GM23248 (cell line): ENCODE results near the gene CLCN3. TPM values are rescaled to one million over a fixed set of nuclear protein-coding genes. Genes with fewer than 3 reads are reported as not detected.

ENCODE experiments used
- DNase-seq: peaks from one replicate; pipeline ENCODE4 v3.0.0-alpha.2; 2015
- H2AFZ ChIP-seq: fragments of 200-600 bp; sonication (generic); 2 replicates; pipeline ENCODE4 v1.6.1; 2016; ENCODE audit warnings: antibody characterized with exemption
- H3F3A ChIP-seq: fragments of 200-600 bp; sonication (generic); 2 replicates; pipeline ENCODE4 v1.6.1; 2016; ENCODE audit warnings: mild to moderate bottlenecking, antibody characterized with exemption, mixed run types; ENCODE audit not compliant: insufficient read depth
- H3K27ac ChIP-seq: fragments of 200-600 bp; sonication (generic); 2 replicates; pipeline ENCODE4 v1.5.1; 2016; ENCODE audit warnings: mild to moderate bottlenecking
- H3K27me3 ChIP-seq: fragments of 200-600 bp; sonication (generic); replicated peaks from 2 replicates; pipeline ENCODE4 v1.6.1; 2016; ENCODE audit warnings: mild to moderate bottlenecking; ENCODE audit not compliant: insufficient read depth
- H3K36me3 ChIP-seq: fragments of 200-600 bp; sonication (generic); 2 replicates; pipeline ENCODE4 v1.6.1; 2016; ENCODE audit warnings: low read depth, mild to moderate bottlenecking
- H3K4me1 ChIP-seq: fragments of 200-600 bp; sonication (generic); 2 replicates; pipeline ENCODE4 v1.6.1; 2016; ENCODE audit warnings: mild to moderate bottlenecking; ENCODE audit not compliant: insufficient read depth
- H3K4me2 ChIP-seq: fragments of 200-600 bp; sonication (generic); one replicate; pipeline ENCODE4 v1.6.1; 2016; ENCODE audit warnings: mild to moderate bottlenecking; ENCODE audit not compliant: unreplicated experiment
- H3K4me3 ChIP-seq: fragments of 200-600 bp; sonication (generic); 2 replicates; pipeline ENCODE4 v1.5.1; 2016; ENCODE audit warnings: mild to moderate bottlenecking
- H3K79me2 ChIP-seq: fragments of 200-600 bp; sonication (generic); 2 replicates; pipeline ENCODE4 v1.6.1; 2016; ENCODE audit warnings: mild to moderate bottlenecking; ENCODE audit not compliant: insufficient read depth
- H3K9ac ChIP-seq: fragments of 200-600 bp; sonication (generic); 2 replicates; pipeline ENCODE4 v1.6.1; 2016; ENCODE audit warnings: mild to moderate bottlenecking
- H3K9me2 ChIP-seq: fragments of 200-600 bp; sonication (generic); 2 replicates; pipeline ENCODE4 v1.6.1; 2016; ENCODE audit warnings: mixed run types, mild to moderate bottlenecking, moderate library complexity; ENCODE audit not compliant: insufficient read depth
- H3K9me3 ChIP-seq: fragments of 200-600 bp; sonication (generic); one replicate; pipeline ENCODE4 v1.6.1; 2017; ENCODE audit warnings: low read depth
- H4K20me1 ChIP-seq: fragments of 200-600 bp; sonication (generic); 2 replicates; pipeline ENCODE4 v1.6.0; 2016; ENCODE audit not compliant: insufficient read depth
- EZH2 ChIP-seq: fragments of 200-600 bp; sonication (generic); IDR thresholded peaks from 2 replicates; pipeline ENCODE4 v1.6.1; 2018; ENCODE audit warnings: antibody characterized with exemption, mild to moderate bottlenecking; ENCODE audit not compliant: insufficient read depth, poor library complexity, severe bottlenecking
- EZH2phosphoT487 ChIP-seq: fragments of 200-600 bp; sonication (generic); IDR thresholded peaks from 2 replicates; pipeline ENCODE4 v1.6.1; 2018; ENCODE audit warnings: antibody characterized with exemption, moderate library complexity, mild to moderate bottlenecking, low read depth; ENCODE audit not compliant: insufficient read depth
- WGBS, 2 experiments: methylation state at CpG; one replicate each; pipeline ENCODE4 v1.1.6; 2015 to 2017; ENCODE audit warnings: low lambda C conversion rate in 2 of 2, low coverage in 1 of 2; ENCODE audit errors: missing lambda C conversion rate in 2 of 2; 5-methylcytosine and 5-hydroxymethylcytosine counted together
- in situ Hi-C: fragments of 300-500 bp; cut with MboI; formaldehyde crosslinking; loops from 2 replicates; pipeline ENCODE4 v1.15.0; 2020
- polyA plus RNA-seq: library from polyadenylated mRNA; unstranded; fragments of >200 nt; fragmentation: Nextera tagmentation; extraction: Ambion mirVana; gene quantifications from 2 replicates; pipeline ENCODE4 v1.2.1, GENCODE V29; 2016
- total RNA-seq: library from RNA; depleted of rRNA; stranded (reverse); fragments of >200 nt; shearing (Covaris generic); gene quantifications from 2 replicates; pipeline ENCODE4 v1.2.3, GENCODE V29; 2014

Gene CLCN3
- total and polyA plus RNA-seq, 2 experiments from 2014 or later: 12.2 to 16.4 TPM

DNA sequence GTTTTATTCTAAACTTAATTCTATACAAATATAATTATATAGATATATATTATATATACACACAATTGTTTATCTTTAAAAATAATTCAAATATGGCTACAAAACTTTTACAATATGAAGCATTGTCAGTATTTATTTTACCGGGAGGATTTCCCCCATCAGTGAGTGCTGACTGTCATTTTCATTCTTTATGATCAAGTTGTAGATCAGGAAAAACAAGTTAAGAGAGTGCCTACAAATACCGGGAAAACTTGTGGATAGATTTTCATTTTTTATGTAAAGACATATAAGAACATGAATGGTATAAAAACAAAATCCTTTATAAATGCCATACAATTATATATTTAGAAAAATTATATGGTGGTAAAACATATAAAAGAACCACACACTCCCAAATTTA lies 37.8 kb downstream of the CLCN3 start:
- H4K20me1 ChIP-seq: no peaks in the 10 kb centered on the region
- H3K79me2 ChIP-seq: peaks cover 78% of the 10 kb centered on the region
- H3K4me3 ChIP-seq: no peak overlapping the region
- no peaks in the 10 kb centered on the region for H3K9me3 ChIP-seq
- TF ChIP-seq EZH2phosphoT487: no peak
- TF ChIP-seq EZH2: no peak
- peaks cover 30% of the 10 kb centered on the region for H3F3A ChIP-seq
- H3K4me1 ChIP-seq: peaks cover 24% of the 10 kb centered on the region
- no peaks in the 10 kb centered on the region for H3K27me3 ChIP-seq
- H3K27ac ChIP-seq: peak overlapping the region; percentile 98
- H3K9me2 ChIP-seq: no peaks in the 10 kb centered on the region
- H3K4me2 ChIP-seq: no peak overlapping the region
- DNase-seq: no peak
- 97 to 99% methylated on average over 2 of the region's 2 CpGs for WGBS, 2 experiments
- in situ Hi-C loops: no loop called here
- no peak overlapping the region for H2AFZ ChIP-seq
- no peaks in the 10 kb centered on the region for H3K36me3 ChIP-seq
- peak overlapping the region; percentile 91; the same call in 1 of the 2 replicates for H3K9ac ChIP-seq

DNA sequence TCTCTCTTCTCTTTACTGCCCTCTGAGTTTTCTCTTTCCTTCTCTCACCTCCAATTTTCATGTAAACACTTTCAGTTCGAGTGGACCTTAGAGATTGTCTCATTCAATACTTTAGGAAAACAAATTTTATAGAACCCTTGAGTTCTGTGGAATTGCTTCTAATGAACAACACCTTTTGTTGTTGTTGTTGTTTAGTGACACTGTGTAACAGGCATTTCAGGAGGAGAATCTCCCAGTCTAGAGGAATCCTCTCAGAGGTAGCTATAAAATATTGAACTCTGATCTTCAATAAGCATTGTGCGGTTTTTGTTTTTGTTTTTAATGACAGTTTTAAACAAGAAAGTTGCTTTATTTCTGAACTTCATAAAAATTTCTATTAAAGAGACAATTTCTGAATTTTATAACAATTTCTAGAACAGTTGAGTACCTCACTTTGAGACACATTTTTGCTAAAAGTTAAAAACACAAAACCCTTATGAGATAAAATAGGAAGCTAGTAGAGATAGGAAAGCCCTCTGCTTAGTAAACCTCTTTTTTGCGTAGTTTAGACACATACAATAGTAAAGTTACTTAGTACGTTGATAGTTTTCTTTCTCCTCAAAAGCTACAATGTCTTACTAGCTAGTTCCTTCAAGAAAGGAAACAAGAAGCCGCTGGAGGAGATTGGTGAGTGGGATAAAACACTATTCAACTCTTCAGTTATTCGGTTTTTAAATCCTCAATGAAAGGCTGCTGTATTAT lies 38.8 kb downstream of the CLCN3 start:
- H3K27ac ChIP-seq: peak overlapping the region; percentile 98
- H3K27me3 ChIP-seq: no peaks in the 10 kb centered on the region
- H3K36me3 ChIP-seq: no peaks in the 10 kb centered on the region
- H3K9me2 ChIP-seq: no peaks in the 10 kb centered on the region
- no peak for TF ChIP-seq EZH2
- no peak for TF ChIP-seq EZH2phosphoT487
- 35 to 42% methylated on average over 6 of the region's 6 CpGs for WGBS, 2 experiments
- H3K9ac ChIP-seq: peak overlapping the region; percentile 91
- no peaks in the 10 kb centered on the region for H3K9me3 ChIP-seq
- peaks cover 24% of the 10 kb centered on the region for H3K4me1 ChIP-seq
- H3K4me2 ChIP-seq: peak overlapping the region; percentile 99
- H3K79me2 ChIP-seq: peaks cover 78% of the 10 kb centered on the region
- peak overlapping the region; percentile 80 for H2AFZ ChIP-seq
- peaks cover 30% of the 10 kb centered on the region for H3F3A ChIP-seq
- DNase-seq: peak; percentile 19
- no peaks in the 10 kb centered on the region for H4K20me1 ChIP-seq
- H3K4me3 ChIP-seq: peak overlapping the region; percentile 76
- in situ Hi-C loops: no loop called here

DNA sequence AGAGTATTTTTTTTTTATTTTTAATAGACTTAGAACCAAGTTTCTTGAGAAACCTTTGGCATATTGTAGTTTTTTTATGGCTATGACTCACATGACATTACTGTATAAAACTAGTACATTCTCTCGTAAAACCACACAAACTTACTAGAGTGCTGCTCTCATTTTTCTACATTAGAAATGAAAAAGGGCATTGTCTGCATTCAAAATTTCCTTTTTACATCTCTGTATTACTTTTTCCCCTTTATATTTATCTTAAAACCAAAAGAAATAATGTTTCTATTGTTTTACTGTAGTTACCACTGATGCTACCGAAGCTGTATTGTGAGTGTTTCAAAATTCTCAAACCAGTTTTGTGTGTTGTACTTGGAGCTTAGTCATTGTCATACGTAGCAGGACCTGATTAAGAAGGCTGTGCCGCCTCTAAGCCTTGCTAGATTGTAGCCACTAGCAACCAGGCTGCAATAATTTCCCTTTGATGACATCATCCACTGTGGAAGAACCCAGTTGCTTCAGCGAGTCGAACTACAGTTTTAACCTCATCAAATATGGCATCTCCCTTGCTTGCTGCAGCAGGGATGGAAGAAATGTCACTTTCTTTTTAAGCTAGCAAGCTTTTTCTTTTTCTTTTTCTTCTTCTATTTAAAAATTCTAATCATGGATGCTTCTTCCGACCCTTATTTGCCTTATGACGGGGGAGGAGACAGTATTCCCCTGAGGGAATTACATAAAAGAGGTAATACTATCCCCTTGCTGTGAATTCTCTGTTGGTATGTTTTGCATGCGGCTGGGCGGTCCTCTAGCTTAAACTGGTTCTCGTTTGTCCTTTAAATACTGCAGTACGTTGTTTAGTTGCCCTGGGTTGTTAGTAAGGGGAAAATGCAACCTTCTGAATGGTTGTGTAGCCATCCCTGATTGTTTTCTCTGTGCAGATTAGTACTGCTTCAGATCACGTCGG lies 39.6 kb downstream of the CLCN3 start:
- Histone ChIP-seq H3K4me1 (peaks cover 31% of the 10 kb centered on the region), H3K79me2 (peaks cover 78% of the 10 kb centered on the region)
- 0 to 1% methylated on average over 14 of the region's 14 CpGs for WGBS, 2 experiments

DNA sequence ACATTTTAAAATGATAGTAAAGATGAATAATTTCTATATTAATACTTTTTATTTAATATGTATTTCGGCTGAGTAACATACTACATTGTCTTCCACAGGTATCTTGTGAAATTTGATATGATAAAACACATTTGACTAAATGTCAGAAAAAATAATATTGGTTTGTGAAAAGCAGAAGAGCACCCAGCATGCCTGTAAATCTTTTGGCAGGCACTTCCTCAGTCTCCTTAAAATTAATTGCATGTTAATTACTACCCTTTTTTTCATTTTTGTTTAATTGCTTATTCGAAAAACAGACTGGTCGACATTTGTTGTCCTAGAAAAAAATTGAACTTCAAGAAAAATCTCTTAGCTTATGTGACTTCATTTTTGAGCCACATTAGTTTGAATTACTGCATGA lies 40.6 kb downstream of the CLCN3 start:
- H4K20me1 ChIP-seq: no peaks in the 10 kb centered on the region
- peaks cover 30% of the 10 kb centered on the region for H3F3A ChIP-seq
- H3K4me3 ChIP-seq: peak overlapping the region; percentile 76
- TF ChIP-seq EZH2phosphoT487 (no peak), EZH2 (no peak)
- no peaks in the 10 kb centered on the region for H3K27me3 ChIP-seq
- peak overlapping the region; percentile 80 for H2AFZ ChIP-seq
- peak overlapping the region; percentile 99 for H3K4me2 ChIP-seq
- no peaks in the 10 kb centered on the region for H3K9me2 ChIP-seq
- peaks cover 78% of the 10 kb centered on the region for H3K79me2 ChIP-seq
- H3K27ac ChIP-seq: peak overlapping the region; percentile 98
- no peak for DNase-seq
- peaks cover 35% of the 10 kb centered on the region for H3K4me1 ChIP-seq
- no peaks in the 10 kb centered on the region for H3K36me3 ChIP-seq
- 85 to 87% methylated on average over 3 of the region's 3 CpGs for WGBS, 2 experiments
- in situ Hi-C loops: no loop called here
- H3K9me3 ChIP-seq: no peaks in the 10 kb centered on the region
- peak overlapping the region; percentile 91 for H3K9ac ChIP-seq

More for the DNA sequence above, 39.6 kb downstream of the CLCN3 start:
- Histone ChIP-seq H4K20me1 (no peaks in the 10 kb centered on the region), H3K4me2 (peak overlapping the region; percentile 99), H3K9me2 (no peaks in the 10 kb centered on the region), H3K27ac (peak overlapping the region; percentile 98), H3K9me3 (no peaks in the 10 kb centered on the region), H2AFZ (peak overlapping the region; percentile 80), H3K36me3 (no peaks in the 10 kb centered on the region), H3F3A (peaks cover 30% of the 10 kb centered on the region), H3K4me3 (peak overlapping the region; percentile 76), H3K9ac (peak overlapping the region; percentile 91), H3K27me3 (no peaks in the 10 kb centered on the region)
- peak; percentile 100 for DNase-seq
- in situ Hi-C loops: no loop called here
- TF ChIP-seq EZH2phosphoT487: no peak
- no peak for TF ChIP-seq EZH2
